Suprapubic skin (tissue), 4 donors: ENCODE measurements around the gene PARVA. TPM values are rescaled to one million over a fixed set of nuclear protein-coding genes. Genes with fewer than 3 reads are reported as not detected.
A peak's percentile ranks its signal among the peaks of the same experiment; 100 is the strongest.

Experiments used
- DNase-seq, 2 donors: peaks; one replicate each; pipeline ENCODE4 v3.0.0-alpha.2; 2019; ENCODE audit warnings: low spot score in 2 of 2
- H3K27ac ChIP-seq: fragments of 200-600 bp; sonication (generic); one replicate; pipeline ENCODE4 v1.5.1; 2019
- H3K27me3 ChIP-seq: fragments of 200-600 bp; sonication (generic); one replicate; pipeline ENCODE4 v1.5.1; 2019
- H3K36me3 ChIP-seq: fragments of 200-600 bp; sonication (generic); one replicate; pipeline ENCODE4 v1.5.1; 2019
- H3K4me1 ChIP-seq: fragments of 200-600 bp; sonication (generic); one replicate; pipeline ENCODE4 v1.5.1; 2019
- H3K4me3 ChIP-seq: fragments of 200-600 bp; sonication (generic); one replicate; pipeline ENCODE4 v1.5.1; 2019; ENCODE audit warnings: mild to moderate bottlenecking
- H3K9me3 ChIP-seq: fragments of 200-600 bp; sonication (generic); one replicate; pipeline ENCODE4 v1.5.1; 2019
- EP300 ChIP-seq: sonication (generic); formaldehyde crosslinking; IDR thresholded peaks from one replicate; pipeline ENCODE4 v1.6.1; 2017; ENCODE audit warnings: antibody characterized with exemption
- POLR2A ChIP-seq, 2 donors: fragments of 450-650 bp; IDR thresholded peaks; one replicate each; pipeline ENCODE4 v1.6.1; 2017; ENCODE audit warnings: antibody characterized with exemption in 2 of 2, mild to moderate bottlenecking in 2 of 2, moderate library complexity in 2 of 2
- POLR2AphosphoS5 ChIP-seq, 3 donors: sonication (generic); formaldehyde crosslinking; IDR thresholded peaks; one replicate each; pipeline ENCODE4 v1.6.1; 2017; ENCODE audit warnings: antibody characterized with exemption in 3 of 3
- WGBS: methylation state at CpG from one replicate; pipeline ENCODE4 v1.1.5; 2018; 5-methylcytosine and 5-hydroxymethylcytosine counted together
- total RNA-seq, 4 donors: library from RNA; depleted of rRNA; stranded (reverse); fragments of >200 nt; gene quantifications; one replicate each; pipeline ENCODE4 v1.1.0, GENCODE V29; 2016
- TF ChIP-seq, protein P1 (sequence below), 2 donors: fragments of 200-600 bp in 1 of 2; fragments of 450-650 bp in 1 of 2; sonication (generic) in 1 of 2; IDR thresholded peaks; one replicate each; pipeline ENCODE4 v1.5.1; 2016 to 2019; ENCODE audit warnings: antibody characterized with exemption in 2 of 2, mild to moderate bottlenecking in 1 of 2, moderate library complexity in 1 of 2

Gene PARVA
- total RNA-seq, 4 donors from 2014 or later = 16.7 to 26.2 (median 21.4) TPM

- 88% methylated on average over 2 of the region's 2 CpGs for WGBS
- Histone ChIP-seq H3K4me1 (peaks cover 38% of the 10 kb centered on the region), H3K27ac (no peak overlapping the region)
Measured at GRCh38 chr11:12388939-12389670, 11.7 kb downstream of the PARVA start.

DNA sequence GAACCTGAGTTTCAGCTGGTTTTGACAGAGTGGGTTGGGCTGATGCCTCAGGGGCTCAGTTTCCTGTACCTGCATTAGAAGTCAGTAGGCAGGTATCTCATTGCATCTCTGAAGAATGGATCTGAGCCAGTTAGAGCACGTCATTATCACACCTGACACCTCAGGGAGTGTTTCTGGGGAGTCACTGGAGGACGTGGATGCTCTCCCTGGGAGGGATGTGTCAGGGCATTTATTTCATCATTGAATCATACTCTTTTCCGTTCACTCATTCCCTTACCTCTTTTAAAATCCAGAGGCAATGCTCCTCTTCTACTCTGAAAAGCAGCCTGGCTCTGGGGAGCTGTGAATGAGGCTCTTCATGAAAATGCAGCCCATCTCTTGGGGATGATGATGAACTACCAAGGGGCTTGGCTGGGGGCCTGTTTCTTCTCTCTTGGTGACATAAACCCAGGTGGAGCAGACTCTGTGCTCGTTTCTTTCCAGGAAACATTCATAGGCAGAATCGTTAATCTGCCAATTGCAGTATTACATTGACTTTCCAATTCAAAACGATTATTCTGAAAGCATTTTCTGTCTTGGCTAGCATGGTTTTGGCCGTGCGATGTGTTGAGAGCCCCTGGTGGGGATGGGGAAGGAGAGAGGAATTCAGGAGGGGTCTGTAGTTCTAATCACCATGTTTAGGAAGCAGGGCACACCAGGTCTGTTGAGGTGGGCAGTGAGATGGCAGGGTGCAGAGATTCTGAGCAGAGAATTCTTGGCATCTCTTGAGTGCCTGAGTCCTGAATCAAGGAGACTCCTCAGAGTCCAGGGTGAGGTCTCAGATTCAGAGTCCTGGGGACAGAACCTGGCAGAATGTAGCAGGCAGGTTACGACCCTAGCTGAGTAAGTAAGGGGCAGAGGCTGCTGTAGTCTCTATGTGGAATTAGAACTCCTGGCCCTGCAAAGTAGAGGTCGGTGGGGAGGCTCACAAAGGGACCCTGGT is 12.6 kb downstream of the PARVA start:
- H3K4me1 ChIP-seq = peaks cover 38% of the 10 kb centered on the region
- no peak for DNase-seq
- H3K9me3 ChIP-seq = no peaks in the 10 kb centered on the region
- no peaks in the 10 kb centered on the region for H3K36me3 ChIP-seq
- WGBS = 46% methylated on average over 9 of the region's 10 CpGs
- TF ChIP-seq EP300 = no peak
- no peak overlapping the region for H3K27ac ChIP-seq
- no peak overlapping the region for H3K4me3 ChIP-seq
- H3K27me3 ChIP-seq = no peaks in the 10 kb centered on the region

More at GRCh38 chr11:12388939-12389670, 11.7 kb downstream of the PARVA start:
- H3K36me3 ChIP-seq = no peaks in the 10 kb centered on the region
- no peak for DNase-seq
- no peak overlapping the region for H3K4me3 ChIP-seq
- no peak for TF ChIP-seq EP300
- no peak for TF ChIP-seq POLR2AphosphoS5 (IDR thresholded peaks at IDR 0.05)
- TF ChIP-seq POLR2A (IDR thresholded peaks at IDR 0.05) = no peak
- TF ChIP-seq, protein P1, sequence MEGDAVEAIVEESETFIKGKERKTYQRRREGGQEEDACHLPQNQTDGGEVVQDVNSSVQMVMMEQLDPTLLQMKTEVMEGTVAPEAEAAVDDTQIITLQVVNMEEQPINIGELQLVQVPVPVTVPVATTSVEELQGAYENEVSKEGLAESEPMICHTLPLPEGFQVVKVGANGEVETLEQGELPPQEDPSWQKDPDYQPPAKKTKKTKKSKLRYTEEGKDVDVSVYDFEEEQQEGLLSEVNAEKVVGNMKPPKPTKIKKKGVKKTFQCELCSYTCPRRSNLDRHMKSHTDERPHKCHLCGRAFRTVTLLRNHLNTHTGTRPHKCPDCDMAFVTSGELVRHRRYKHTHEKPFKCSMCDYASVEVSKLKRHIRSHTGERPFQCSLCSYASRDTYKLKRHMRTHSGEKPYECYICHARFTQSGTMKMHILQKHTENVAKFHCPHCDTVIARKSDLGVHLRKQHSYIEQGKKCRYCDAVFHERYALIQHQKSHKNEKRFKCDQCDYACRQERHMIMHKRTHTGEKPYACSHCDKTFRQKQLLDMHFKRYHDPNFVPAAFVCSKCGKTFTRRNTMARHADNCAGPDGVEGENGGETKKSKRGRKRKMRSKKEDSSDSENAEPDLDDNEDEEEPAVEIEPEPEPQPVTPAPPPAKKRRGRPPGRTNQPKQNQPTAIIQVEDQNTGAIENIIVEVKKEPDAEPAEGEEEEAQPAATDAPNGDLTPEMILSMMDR (IDR thresholded peaks at IDR 0.05) = no peak
- no peaks in the 10 kb centered on the region for H3K9me3 ChIP-seq
- H3K27me3 ChIP-seq = no peaks in the 10 kb centered on the region

DNA sequence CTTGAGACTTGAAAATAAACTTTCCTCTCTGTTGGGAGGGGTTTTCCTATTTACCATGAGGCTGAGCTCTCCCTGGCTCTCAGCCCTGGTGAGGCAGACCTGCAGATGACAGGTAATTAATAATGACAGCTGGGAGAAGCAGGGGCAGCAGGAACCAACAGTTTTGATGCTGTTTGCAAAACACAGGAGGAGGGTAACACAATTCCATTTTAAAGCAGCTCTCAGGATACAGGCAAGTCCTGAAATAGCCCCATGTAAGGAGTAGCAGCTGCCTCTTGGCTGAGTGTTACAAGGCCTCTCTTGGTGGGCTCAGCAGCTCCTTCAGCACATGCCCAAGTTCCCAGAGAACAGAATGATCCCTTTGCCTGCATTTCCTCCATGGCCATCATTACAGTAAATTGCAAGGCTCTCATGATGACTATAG is 13.3 kb downstream of the PARVA start:
- Histone ChIP-seq H3K27ac (no peak overlapping the region), H3K4me1 (peaks cover 38% of the 10 kb centered on the region), H3K9me3 (no peaks in the 10 kb centered on the region), H3K36me3 (no peaks in the 10 kb centered on the region), H3K27me3 (no peaks in the 10 kb centered on the region), H3K4me3 (no peak overlapping the region)
- no peak for DNase-seq
- TF ChIP-seq POLR2A (IDR thresholded peaks at IDR 0.05) = no peak
- peak; percentile 38 for TF ChIP-seq EP300

DNA sequence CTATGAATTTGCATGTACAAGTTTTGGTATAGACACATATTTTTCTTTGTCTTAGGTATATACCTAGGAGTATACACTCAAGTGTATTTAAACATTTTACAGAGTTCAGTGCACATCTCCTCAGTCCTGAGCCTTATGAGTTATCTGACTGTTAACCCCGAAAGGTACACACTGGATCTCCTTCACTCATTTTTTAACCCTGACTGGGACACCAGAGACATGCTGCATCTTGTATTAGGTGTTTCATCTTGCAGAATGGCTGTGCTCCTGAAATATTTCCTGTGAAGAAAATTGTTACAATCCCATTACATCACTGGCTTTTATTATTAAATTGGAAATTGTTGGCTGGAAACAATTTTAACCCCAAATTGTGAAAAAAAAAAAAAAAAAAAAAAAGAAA is 15.3 kb downstream of the PARVA start:
- Histone ChIP-seq H3K27ac (no peak overlapping the region), H3K36me3 (no peaks in the 10 kb centered on the region), H3K4me3 (no peak overlapping the region), H3K4me1 (peaks cover 35% of the 10 kb centered on the region), H3K27me3 (no peaks in the 10 kb centered on the region), H3K9me3 (no peaks in the 10 kb centered on the region)
- DNase-seq = no peak
- 100% methylated on average over 1 of the region's 1 CpG for WGBS
- TF ChIP-seq, protein P1 (IDR thresholded peaks at IDR 0.05) = no peak
- TF ChIP-seq POLR2A (IDR thresholded peaks at IDR 0.05) = no peak
- no peak for TF ChIP-seq POLR2AphosphoS5 (IDR thresholded peaks at IDR 0.05)
- TF ChIP-seq EP300 = no peak

GRCh38 chr11:12393691-12394090 is 16.3 kb downstream of the PARVA start:
- Histone ChIP-seq H3K9me3 (no peaks in the 10 kb centered on the region), H3K36me3 (no peaks in the 10 kb centered on the region), H3K4me3 (no peak overlapping the region), H3K27ac (no peak overlapping the region), H3K4me1 (peaks cover 33% of the 10 kb centered on the region), H3K27me3 (no peaks in the 10 kb centered on the region)
- no peak for TF ChIP-seq POLR2A (IDR thresholded peaks at IDR 0.05)
- no peak for TF ChIP-seq EP300
- TF ChIP-seq, protein P1 (IDR thresholded peaks at IDR 0.05) = no peak
- TF ChIP-seq POLR2AphosphoS5 (IDR thresholded peaks at IDR 0.05) = no peak
- 83% methylated on average over 1 of the region's 1 CpG for WGBS
- DNase-seq = no peak

GRCh38 chr11:12394601-12395000 is 17.2 kb downstream of the PARVA start:
- WGBS = 90% methylated on average over 6 of the region's 6 CpGs
- Histone ChIP-seq H3K9me3 (no peaks in the 10 kb centered on the region), H3K4me1 (peaks cover 27% of the 10 kb centered on the region), H3K4me3 (no peak overlapping the region), H3K27me3 (no peaks in the 10 kb centered on the region), H3K27ac (no peak overlapping the region), H3K36me3 (no peaks in the 10 kb centered on the region)
- TF ChIP-seq, protein P1 (IDR thresholded peaks at IDR 0.05) = no peak
- TF ChIP-seq EP300 (no peak), POLR2AphosphoS5 (IDR thresholded peaks at IDR 0.05) (no peak), POLR2A (IDR thresholded peaks at IDR 0.05) (no peak)
- no peak for DNase-seq
